Heart left ventricle (tissue), 13 donors: ENCODE data around the gene SPDYE17.
"Not testable (repeated sequence)": the region's sequence is repeated elsewhere in the genome, so short reads cannot be mapped to it uniquely, and the experiment has no call there.

Experiments used
- CTCF ChIP-seq, 12 donors: fragments of 200-600 bp; sonication (generic) in 4 of 12; IDR thresholded peaks; one replicate each; pipeline versions ENCODE4 v1.5.0 to v1.8.0; 2018 to 2022; ENCODE audit warnings: antibody characterized with exemption in 12 of 12, mild to moderate bottlenecking in 5 of 12
- POLR2A ChIP-seq, 2 donors: fragments of 450-650 bp; IDR thresholded peaks; one replicate each; pipeline ENCODE4 v1.6.1; 2017; ENCODE audit warnings: antibody characterized with exemption in 2 of 2, mild to moderate bottlenecking in 2 of 2, moderate library complexity in 2 of 2
- donor health status: ischemic (EF 13 %, LVEDD 7.1; RV severe dilation, severe dysfunction).
- donor health status: DM: no; HTN: yes; CAD: no.
- donor health status: DM: no; HTN: no; CAD: no.
- donor health status: ischemic (EF 25% LVEDD 6.9; RV normal size, moderate dysfunction).
- donor health status: ischemic (EF 25% LVEDD 5.7; RV mildly dilated, moderate dysfunction).
- donor health status: ischemic (EF 35%, LVEDD 5.7; RV mildly dilated, moderate dysfunction).
- donor health status: nonischemic (EF 11% LVEDD 7.7; RV severe dilation, severe dysfunction).
- donor health status: DM: yes; HTN: yes; CAD: no.
- donor health status: PGD.
- donor health status: ischemic (EF 29% LVEDD 5.4; RV normal size, mild dysfunction).
- donor health status: nonischemic (EF 23%, LVEDD 6.1; RV moderate dilation, normal function).

- not testable (repeated sequence) for TF ChIP-seq CTCF, POLR2A (IDR thresholded peaks at IDR 0.05)
Measured at GRCh38 chr7:76972391-76972790, 59.8 kb downstream of the SPDYE17 start.
